HL-60 (cell line): Measurements from ENCODE around the gene RBFA.

ENCODE experiments used
- CTCF ChIP-seq: IDR thresholded peaks from one replicate; pipeline ENCODE4 v1.5.1; 2011; ENCODE audit warnings: low read length, control low read depth, inconsistent platforms; ENCODE audit not compliant: insufficient read depth
- POLR2AphosphoS5 ChIP-seq: IDR thresholded peaks from 2 replicates; pipeline ENCODE4 v1.6.1; 2012; ENCODE audit warnings: low read depth
- REST ChIP-seq: IDR thresholded peaks from 2 replicates; pipeline ENCODE4 v1.6.1; 2012; ENCODE audit warnings: low read depth; ENCODE audit not compliant: insufficient replicate concordance
- SPI1 ChIP-seq: IDR thresholded peaks from 2 replicates; pipeline ENCODE4 v1.6.1; 2012; ENCODE audit warnings: low read depth, mild to moderate bottlenecking, borderline replicate concordance

DNA sequence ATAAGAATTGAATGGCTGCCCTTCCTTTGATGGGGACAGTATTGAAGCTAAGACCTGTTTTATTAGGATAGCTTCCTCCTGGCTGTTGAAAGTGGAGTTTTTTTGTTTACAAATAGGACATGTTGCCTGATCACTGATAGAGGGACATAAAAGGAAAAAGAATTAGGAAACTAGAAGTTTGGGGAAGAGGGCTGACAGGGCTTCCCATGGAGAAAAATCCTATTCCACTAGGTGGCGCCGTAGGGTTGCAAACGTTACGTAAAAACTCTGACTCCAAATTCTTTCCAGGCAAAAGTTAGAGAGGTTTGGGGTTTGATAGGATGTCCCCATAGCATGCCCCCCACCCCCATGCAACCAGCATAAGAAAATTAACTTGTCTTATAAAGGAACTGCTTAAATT lies 11.1 kb upstream of the RBFA start:
- TF ChIP-seq CTCF (peak; percentile 15), REST (no peak), SPI1 (no peak), POLR2AphosphoS5 (no peak)
